Erythroblast (primary cell): ENCODE data around the gene PLS1.

Experiments
- DNase-seq, 2 experiments: peaks; one replicate each; lab custom pipeline; 2025; lab: John Stamatoyannopoulos, UW
- GATA1 ChIP-seq: IDR thresholded peaks from 2 replicates; pipeline ENCODE4 v1.6.1; 2011; ENCODE audit warnings: low read depth, mild to moderate bottlenecking, control low read depth, low read length, moderate library complexity
- POLR2A ChIP-seq: IDR thresholded peaks from 2 replicates; pipeline ENCODE4 v1.6.1; 2011; ENCODE audit warnings: mild to moderate bottlenecking, low read length

Gene PLS1

DNA sequence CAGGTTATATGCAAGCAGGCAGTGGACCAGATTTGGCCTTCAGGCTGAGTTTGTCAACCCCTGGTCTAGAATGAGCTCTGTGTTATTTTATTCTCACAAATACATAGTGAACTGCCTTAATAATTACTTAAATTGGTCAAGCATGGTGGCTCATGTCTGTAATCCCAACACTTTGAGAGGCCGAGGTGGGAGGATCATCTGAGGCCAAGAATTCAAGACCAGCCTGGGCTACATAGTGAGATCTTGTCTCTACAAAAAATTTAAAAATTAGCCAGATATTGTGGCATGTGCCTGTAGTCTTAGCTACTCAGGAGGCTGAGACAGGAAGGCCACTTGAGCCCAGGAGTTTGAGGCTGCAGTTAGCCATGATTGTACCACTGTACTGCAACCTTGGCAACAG lies 15.0 kb downstream of the PLS1 start:
- TF ChIP-seq POLR2A: no peak
- TF ChIP-seq GATA1: no peak

GRCh38 chr3:142613491-142613890 lies 17.3 kb downstream of the PLS1 start:
- TF ChIP-seq GATA1: no peak
- no peak for TF ChIP-seq POLR2A
- no peak for DNase-seq

More for the DNA sequence above, 15.0 kb downstream of the PLS1 start:
- no peak for DNase-seq

DNA sequence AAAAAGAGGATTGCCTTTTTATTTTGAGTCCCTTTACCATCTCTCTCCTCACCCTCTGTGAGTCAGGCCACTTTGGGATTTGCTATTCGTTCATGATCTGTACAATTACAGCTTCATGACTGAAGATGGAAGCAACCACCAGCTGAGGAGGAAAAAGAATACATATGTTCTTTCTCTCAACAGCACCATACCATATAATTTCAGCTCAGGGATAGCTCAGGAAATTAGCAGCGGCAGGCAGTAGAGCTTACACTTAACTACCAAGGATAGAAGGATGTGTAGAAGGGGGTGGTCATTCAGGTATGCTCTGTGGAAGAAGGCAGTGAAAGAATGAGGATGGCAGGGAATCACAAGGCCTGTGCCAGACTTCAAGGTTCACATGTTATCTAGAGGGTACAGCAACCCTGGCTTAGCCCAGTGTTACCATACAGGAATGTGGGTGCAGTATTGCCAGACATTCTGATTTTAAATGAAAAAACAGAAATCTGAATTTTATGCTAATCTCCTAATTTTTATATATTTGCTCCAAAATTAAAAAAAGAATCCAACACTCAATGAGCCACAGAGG lies 17.9 kb downstream of the PLS1 start:
- TF ChIP-seq POLR2A (no peak), GATA1 (no peak)
- DNase-seq: no peak

DNA sequence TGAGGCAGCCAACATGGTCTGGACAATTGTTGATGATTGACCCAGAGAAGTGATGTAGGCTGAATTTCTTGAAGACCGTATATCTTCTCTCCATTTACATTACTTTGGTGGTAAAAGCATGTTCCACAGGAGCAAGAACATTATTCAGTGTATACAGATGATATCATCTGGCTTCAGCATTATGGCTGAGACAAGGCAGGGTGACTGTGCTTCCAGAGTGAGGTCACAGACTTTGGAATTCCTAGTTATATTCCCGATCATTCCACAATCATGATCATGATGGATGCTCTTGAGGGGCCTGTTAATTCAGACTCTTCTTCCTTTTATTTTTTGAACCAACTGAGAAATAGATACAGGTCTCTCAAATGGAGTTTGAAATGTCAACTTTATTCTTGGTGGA lies 19.0 kb downstream of the PLS1 start:
- DNase-seq: no peak
- TF ChIP-seq GATA1 (no peak), POLR2A (no peak)

DNA sequence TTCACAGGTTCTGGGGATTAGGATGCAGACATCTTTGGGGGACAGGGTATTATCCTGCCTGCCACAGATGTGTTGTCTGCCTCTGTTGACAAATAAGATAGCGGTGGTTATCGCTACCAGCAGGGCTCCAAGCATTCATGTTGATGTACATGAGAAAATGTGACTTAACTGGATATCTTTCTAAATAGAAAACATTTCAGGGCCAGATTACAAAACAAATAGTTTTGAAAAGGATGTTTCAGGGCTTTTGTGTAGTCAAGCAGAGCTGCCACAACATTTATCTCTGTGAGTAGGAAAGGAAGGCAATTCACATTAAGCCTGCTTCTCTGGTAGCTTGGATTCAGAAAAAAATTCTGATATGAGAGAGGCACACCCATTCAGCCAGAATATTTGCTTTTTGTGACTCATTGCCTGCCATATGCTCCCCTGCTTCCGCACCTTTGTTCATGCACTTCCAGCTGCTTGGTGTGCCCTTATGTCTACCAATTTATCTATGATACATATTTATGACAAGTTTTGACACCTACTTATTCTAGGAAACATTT lies 22.8 kb downstream of the PLS1 start:
- DNase-seq: peak; percentile 32 to 76
- TF ChIP-seq POLR2A (no peak), GATA1 (no peak)

GRCh38 chr3:142622405-142622804 lies 26.2 kb downstream of the PLS1 start:
- TF ChIP-seq GATA1: no peak
- no peak for TF ChIP-seq POLR2A
- no peak for DNase-seq

DNA sequence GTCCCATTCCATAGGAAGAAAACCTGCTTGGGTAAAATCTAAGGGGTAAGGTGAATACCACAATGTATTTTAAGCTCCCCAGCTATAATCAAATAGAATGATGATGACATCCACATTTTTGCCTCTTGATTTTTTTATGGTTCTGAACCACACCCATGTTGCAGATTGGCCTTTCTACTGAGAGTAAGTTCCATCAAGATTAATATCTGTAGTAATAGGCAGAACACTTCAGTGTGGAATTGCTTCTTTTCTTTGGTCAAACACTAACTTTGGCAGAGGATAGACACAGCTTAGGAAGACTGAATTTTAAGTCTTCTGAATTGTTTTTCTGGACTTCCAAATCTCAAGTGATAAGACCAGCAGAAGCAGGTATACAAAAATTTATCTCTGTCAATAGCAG lies 27.0 kb downstream of the PLS1 start:
- TF ChIP-seq GATA1: no peak
- no peak for TF ChIP-seq POLR2A
- DNase-seq: no peak

- no peak for DNase-seq
- TF ChIP-seq POLR2A (no peak), GATA1 (no peak)
Measured at GRCh38 chr3:142624341-142625152, 28.4 kb downstream of the PLS1 start.

DNA sequence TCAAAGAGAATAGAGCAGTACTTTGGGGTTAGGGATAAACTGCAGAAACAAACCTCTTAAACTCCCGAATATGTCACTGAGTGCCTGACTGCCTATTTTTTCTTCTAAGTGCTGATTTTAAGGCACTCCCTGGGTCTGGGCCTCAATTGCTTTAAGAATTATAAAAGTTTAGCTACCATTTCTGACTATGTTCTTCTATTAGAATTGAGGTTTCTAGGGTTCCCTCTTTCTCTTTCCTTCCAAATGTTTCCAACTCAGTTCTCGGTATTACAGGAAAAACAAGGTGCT lies 28.9 kb downstream of the PLS1 start:
- TF ChIP-seq POLR2A (no peak), GATA1 (no peak)
- DNase-seq: no peak

GRCh38 chr3:142626971-142627370 lies 30.8 kb downstream of the PLS1 start:
- TF ChIP-seq POLR2A: no peak

DNA sequence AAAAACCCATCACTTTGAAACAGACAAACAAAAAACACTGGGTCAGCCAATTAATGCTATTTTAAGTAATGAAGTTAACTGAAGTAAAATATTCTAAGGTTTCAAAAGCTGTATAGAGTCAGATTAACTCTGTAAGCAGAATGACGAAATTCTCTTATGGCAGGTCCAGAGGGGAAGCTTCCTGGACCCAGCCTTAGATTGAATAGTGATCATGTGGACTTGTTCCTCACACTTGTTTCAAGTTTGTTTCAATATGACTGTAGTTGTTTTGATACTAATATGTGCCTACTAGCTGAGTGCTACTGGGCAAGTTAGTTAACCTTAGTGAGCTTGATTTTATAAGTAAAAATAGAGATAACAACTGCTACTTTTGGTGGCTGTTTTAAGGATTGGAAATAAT lies 32.6 kb downstream of the PLS1 start:
- no peak for DNase-seq
- TF ChIP-seq POLR2A (no peak), GATA1 (no peak)

More at GRCh38 chr3:142626971-142627370, 30.8 kb downstream of the PLS1 start:
- peak; percentile 9 to 16 for DNase-seq

DNA sequence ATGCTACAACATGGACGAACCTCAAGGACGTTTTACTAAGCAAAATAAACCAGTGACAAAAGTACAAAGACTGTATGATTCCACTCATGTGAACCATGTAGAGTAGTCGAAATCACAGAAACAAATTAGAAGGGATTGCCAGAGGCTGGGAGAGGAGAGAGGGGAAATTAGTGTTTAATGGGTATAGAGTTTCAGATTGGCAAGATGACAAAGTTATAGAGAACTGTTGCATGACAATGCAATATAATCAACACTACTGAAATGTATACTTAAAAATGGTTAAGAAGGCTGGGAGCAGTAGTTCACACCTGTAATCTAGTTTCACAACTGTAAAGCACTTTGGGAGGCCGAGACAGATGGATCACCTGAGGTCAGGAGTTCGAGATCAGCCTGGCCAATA lies 36.9 kb downstream of the PLS1 start:
- no peak for DNase-seq
- TF ChIP-seq GATA1 (no peak), POLR2A (no peak)

GRCh38 chr3:142636050-142636449 lies 39.9 kb downstream of the PLS1 start:
- no peak for TF ChIP-seq GATA1
- no peak for TF ChIP-seq POLR2A
- no peak for DNase-seq

GRCh38 chr3:142636664-142637063 lies 40.5 kb downstream of the PLS1 start:
- no peak for DNase-seq
- TF ChIP-seq GATA1 (no peak), POLR2A (no peak)

DNA sequence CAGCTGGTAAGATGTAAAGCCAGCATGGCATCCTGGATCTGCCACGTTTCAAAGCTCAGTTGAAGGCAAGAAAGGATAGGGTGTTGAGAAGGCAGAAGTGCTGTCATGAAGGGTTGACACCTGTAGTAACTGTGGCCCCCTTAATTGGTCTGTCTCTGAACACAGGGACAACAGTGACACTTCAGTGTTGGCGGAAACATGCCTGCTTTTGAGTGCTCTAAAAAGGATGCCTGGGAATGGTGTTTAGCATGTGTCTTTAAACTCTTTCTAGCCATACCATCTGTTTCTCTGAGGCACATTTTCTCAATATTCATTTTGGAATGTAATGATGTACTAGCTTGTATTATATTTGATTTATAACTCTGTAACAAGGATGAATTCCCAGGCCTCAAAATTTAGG lies 42.1 kb downstream of the PLS1 start:
- DNase-seq: no peak
- no peak for TF ChIP-seq GATA1
- TF ChIP-seq POLR2A: no peak

GRCh38 chr3:142641504-142641903 lies 45.3 kb downstream of the PLS1 start:
- no peak for DNase-seq
- TF ChIP-seq POLR2A (no peak), GATA1 (no peak)
